ENCODE data around the gene DPP4.
"Not testable (repeated sequence)": the region's sequence is repeated elsewhere in the genome, so short reads cannot be mapped to it uniquely, and the experiment has no call there.

DPP4 gene

GRCh38 chr2:161990741-161991140 is 83.3 kb downstream of the DPP4 start:
- DNase-seq (ENCODE audit: low read depth): peak; percentile 95

- no peak for DNase-seq (ENCODE audit: low read depth)
These were observed 84.0 kb downstream of the DPP4 start for GRCh38 chr2:161990036-161990435.

GRCh38 chr2:161988589-161988988 is 85.4 kb downstream of the DPP4 start:
- DNase-seq (ENCODE audit: low read depth): peak; percentile 15

- DNase-seq (ENCODE audit: low read depth): no peak
These were observed 86.7 kb downstream of the DPP4 start for GRCh38 chr2:161987311-161987710.

- DNase-seq (ENCODE audit: low read depth): peak; percentile 39
These were observed 90.1 kb downstream of the DPP4 start for GRCh38 chr2:161983866-161984265.

- DNase-seq (ENCODE audit: low read depth): no peak
These were observed 90.7 kb downstream of the DPP4 start for GRCh38 chr2:161983331-161983651.

GRCh38 chr2:161982548-161983330 is 91.3 kb downstream of the DPP4 start:
- DNase-seq (ENCODE audit: low read depth): no peak

GRCh38 chr2:161981679-161982250 is 92.2 kb downstream of the DPP4 start:
- no peak for DNase-seq (ENCODE audit: low read depth)

- DNase-seq (ENCODE audit: low read depth): no peak
These were observed 93.0 kb downstream of the DPP4 start for GRCh38 chr2:161980976-161981375.

GRCh38 chr2:161979490-161979889 is 94.5 kb downstream of the DPP4 start:
- no peak for DNase-seq (ENCODE audit: low read depth)

- not testable (repeated sequence) for DNase-seq (ENCODE audit: low read depth)
These were observed 96.1 kb downstream of the DPP4 start for GRCh38 chr2:161977926-161978325.

GRCh38 chr2:161976917-161977316 is 97.1 kb downstream of the DPP4 start:
- no peak for DNase-seq (ENCODE audit: low read depth)

- DNase-seq (ENCODE audit: low read depth): peak; percentile 25
These were observed 97.7 kb downstream of the DPP4 start for GRCh38 chr2:161976295-161976694.

- no peak for DNase-seq (ENCODE audit: low read depth)
These were observed 98.2 kb downstream of the DPP4 start for GRCh38 chr2:161975813-161976160.

- DNase-seq (ENCODE audit: low read depth): peak; percentile 37
These were observed 98.8 kb downstream of the DPP4 start for GRCh38 chr2:161975062-161975812.

- DNase-seq (ENCODE audit: low read depth): no peak
These were observed 99.6 kb downstream of the DPP4 start for GRCh38 chr2:161974461-161974860.

- no peak for DNase-seq (ENCODE audit: low read depth)
These were observed 101.1 kb downstream of the DPP4 start for GRCh38 chr2:161972866-161973265.

GRCh38 chr2:161972232-161972631 is 101.8 kb downstream of the DPP4 start:
- no peak for DNase-seq (ENCODE audit: low read depth)

GRCh38 chr2:161971551-161971950 is 102.5 kb downstream of the DPP4 start:
- no peak for DNase-seq (ENCODE audit: low read depth)

- no peak for DNase-seq (ENCODE audit: low read depth)
These were observed 104.9 kb downstream of the DPP4 start for GRCh38 chr2:161969159-161969558.

GRCh38 chr2:161965994-161966393 is 108.0 kb downstream of the DPP4 start:
- DNase-seq (ENCODE audit: low read depth): peak; percentile 32

GRCh38 chr2:161964160-161964559 is 109.9 kb downstream of the DPP4 start:
- DNase-seq (ENCODE audit: low read depth): no peak

GRCh38 chr2:161962160-161962559 is 111.9 kb downstream of the DPP4 start:
- DNase-seq (ENCODE audit: low read depth): no peak

All from amniotic epithelial cell (primary cell).